ENCODE measurements around the gene MAP1LC3A.

GRCh38 chr20:34517114-34517505, 41.4 kb upstream of the MAP1LC3A start:
- no peak for TF ChIP-seq CTCF (IDR thresholded peaks at IDR 0.05)
- TF ChIP-seq POLR2A (IDR thresholded peaks at IDR 0.05): no peak

Data from stomach (tissue), 4 donors.